Coronary artery (tissue), 2 donors: ENCODE results near the gene MARCHF3.

Experiments
- DNase-seq: peaks from one replicate; pipeline ENCODE4 v3.0.0-alpha.2; 2017; ENCODE audit warnings: low spot score
- H3K27ac ChIP-seq, 2 donors: fragments of 200-600 bp; sonication (generic); one replicate each; pipeline ENCODE4 v1.5.1; 2016 to 2019
- H3K4me3 ChIP-seq: fragments of 200-600 bp; sonication (generic); 2 replicates; pipeline ENCODE4 v1.5.1; 2016; ENCODE audit warnings: mild to moderate bottlenecking, moderate library complexity
- TF ChIP-seq, protein P1 (sequence below): fragments of 200-600 bp; sonication (generic); IDR thresholded peaks from one replicate; pipeline ENCODE4 v1.5.1; 2019; ENCODE audit warnings: antibody characterized with exemption

MARCHF3 gene

DNA sequence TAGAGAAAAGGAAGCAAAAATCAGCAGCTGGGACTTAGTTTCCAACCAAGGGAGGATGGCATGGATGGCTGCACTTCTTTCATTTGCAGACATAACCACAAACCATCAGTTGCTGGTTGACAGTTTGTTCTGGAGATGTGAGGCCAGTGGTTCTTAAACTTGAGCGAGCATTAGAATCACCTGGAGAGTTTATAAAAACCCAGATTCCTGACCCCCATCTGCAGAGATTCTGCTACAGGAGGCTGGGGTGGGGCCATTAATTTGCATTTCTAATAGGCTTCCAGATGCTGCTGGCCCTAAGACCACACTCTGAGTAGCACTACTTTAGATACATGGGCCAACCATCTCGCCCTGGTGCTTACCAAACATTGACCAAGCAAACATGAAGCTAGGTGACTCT, 60.8 kb downstream of the MARCHF3 start:
- TF ChIP-seq, protein P1, sequence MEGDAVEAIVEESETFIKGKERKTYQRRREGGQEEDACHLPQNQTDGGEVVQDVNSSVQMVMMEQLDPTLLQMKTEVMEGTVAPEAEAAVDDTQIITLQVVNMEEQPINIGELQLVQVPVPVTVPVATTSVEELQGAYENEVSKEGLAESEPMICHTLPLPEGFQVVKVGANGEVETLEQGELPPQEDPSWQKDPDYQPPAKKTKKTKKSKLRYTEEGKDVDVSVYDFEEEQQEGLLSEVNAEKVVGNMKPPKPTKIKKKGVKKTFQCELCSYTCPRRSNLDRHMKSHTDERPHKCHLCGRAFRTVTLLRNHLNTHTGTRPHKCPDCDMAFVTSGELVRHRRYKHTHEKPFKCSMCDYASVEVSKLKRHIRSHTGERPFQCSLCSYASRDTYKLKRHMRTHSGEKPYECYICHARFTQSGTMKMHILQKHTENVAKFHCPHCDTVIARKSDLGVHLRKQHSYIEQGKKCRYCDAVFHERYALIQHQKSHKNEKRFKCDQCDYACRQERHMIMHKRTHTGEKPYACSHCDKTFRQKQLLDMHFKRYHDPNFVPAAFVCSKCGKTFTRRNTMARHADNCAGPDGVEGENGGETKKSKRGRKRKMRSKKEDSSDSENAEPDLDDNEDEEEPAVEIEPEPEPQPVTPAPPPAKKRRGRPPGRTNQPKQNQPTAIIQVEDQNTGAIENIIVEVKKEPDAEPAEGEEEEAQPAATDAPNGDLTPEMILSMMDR: no peak
- H3K4me3 ChIP-seq: no peak overlapping the region
- H3K27ac ChIP-seq: no peak overlapping the region
- DNase-seq: no peak

GRCh38 chr5:126967808-126968466, 62.4 kb downstream of the MARCHF3 start:
- no peak for DNase-seq
- TF ChIP-seq, protein P1: no peak
- Histone ChIP-seq H3K27ac (no peak overlapping the region), H3K4me3 (no peak overlapping the region)

GRCh38 chr5:126965487-126965886, 64.9 kb downstream of the MARCHF3 start:
- TF ChIP-seq, protein P1: no peak
- DNase-seq: no peak
- Histone ChIP-seq H3K27ac (no peak overlapping the region), H3K4me3 (no peak overlapping the region)

GRCh38 chr5:126965061-126965475, 65.3 kb downstream of the MARCHF3 start:
- no peak overlapping the region for H3K4me3 ChIP-seq
- TF ChIP-seq, protein P1: no peak
- no peak overlapping the region for H3K27ac ChIP-seq
- DNase-seq: no peak

DNA sequence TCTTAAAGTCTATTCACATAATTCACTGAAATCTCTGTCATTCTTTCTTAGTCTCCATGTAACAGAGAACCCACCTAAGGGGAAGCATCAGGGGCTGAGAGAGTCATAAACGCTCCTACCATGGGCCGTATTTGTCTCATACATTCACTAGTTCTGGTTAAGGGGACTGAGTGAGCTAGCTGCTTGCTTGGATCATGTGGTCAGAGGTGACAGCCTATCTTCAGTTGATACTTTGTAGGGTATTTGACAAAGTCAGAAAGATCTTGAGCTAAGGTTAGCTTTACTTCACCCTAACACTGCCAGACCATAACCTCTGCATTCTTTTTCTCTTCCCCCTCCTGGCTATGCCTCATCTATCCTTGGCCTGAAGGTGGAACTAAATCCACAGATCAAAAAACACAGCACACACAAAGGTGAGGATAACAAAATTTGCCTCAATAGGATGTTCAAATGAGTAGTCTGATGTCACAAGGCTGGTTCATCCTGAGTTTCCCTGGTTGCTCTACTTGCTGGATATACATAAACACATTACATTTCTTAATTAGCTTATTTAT, 66.5 kb downstream of the MARCHF3 start:
- no peak for DNase-seq
- no peak overlapping the region for H3K4me3 ChIP-seq
- TF ChIP-seq, protein P1: no peak
- no peak overlapping the region for H3K27ac ChIP-seq

- no peak overlapping the region for H3K27ac ChIP-seq
- no peak for DNase-seq
- H3K4me3 ChIP-seq: no peak overlapping the region
- TF ChIP-seq, protein P1: no peak
Measured at GRCh38 chr5:126961702-126962101, 68.7 kb downstream of the MARCHF3 start.

DNA sequence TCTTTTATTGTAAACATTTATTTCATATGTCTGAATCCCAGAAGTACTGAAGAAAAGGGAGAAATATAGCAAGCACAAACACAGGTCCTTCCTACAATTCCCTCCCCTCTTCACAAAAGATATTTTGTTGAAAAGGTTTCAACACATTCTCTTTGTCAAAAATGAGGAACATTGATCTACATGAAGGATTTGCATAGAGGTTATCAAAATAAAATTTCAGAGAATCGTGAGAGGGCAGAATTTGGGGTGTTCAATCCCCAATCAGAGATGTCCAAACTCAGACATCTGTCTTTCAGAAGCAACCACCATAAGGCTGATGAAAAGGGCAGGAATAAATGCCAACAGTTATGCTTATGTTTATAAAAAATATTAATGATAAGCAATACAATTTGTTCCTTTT, 69.2 kb downstream of the MARCHF3 start:
- H3K4me3 ChIP-seq: no peak overlapping the region
- no peak overlapping the region for H3K27ac ChIP-seq
- TF ChIP-seq, protein P1: no peak
- no peak for DNase-seq
